GM18520 (cell line): ENCODE measurements around the gene SNTA1.
"Not testable (repeated sequence)": the region's sequence is repeated elsewhere in the genome, so short reads cannot be mapped to it uniquely, and the experiment has no call there.

ENCODE experiments used
- ATAC-seq: cut with Tn5 transposase; IDR thresholded peaks from one replicate; pipeline ENCODE4 v1.9.1; 2021; ENCODE audit not compliant: unreplicated experiment

The SNTA1 gene

GRCh38 chr20:33433465-33434234 is 9.9 kb downstream of the SNTA1 start:
- no peak for ATAC-seq

DNA sequence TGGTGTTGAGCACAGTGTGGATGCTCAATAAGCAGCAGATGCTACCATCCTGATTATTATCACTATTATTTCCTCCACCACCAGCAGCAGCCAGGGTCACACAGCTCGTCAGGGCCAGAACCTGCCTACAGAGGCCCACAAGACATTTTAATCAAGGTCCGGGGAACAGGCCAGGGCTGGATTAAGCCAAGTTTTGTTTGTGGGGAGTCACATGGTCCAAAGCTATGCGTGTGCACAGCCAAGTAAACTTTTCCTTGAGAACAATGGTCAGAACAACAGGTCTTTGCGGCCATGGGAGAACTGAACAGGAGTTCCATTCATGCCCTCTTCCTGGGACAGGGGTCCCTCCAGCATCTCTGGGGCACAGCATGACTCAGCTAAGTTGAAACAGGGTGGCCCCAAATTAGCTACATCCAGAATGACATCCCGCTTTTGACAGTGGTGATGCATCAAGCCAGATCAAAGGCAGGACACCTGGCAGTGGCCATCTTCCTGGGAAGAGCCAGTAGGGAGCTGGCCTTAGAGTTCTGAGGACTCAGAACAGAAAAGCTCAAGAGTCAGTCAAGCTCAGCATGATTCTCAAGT is 11.7 kb downstream of the SNTA1 start:
- no peak for ATAC-seq

- not testable (repeated sequence) for ATAC-seq
Measured at GRCh38 chr20:33423875-33424274, 19.7 kb downstream of the SNTA1 start.

DNA sequence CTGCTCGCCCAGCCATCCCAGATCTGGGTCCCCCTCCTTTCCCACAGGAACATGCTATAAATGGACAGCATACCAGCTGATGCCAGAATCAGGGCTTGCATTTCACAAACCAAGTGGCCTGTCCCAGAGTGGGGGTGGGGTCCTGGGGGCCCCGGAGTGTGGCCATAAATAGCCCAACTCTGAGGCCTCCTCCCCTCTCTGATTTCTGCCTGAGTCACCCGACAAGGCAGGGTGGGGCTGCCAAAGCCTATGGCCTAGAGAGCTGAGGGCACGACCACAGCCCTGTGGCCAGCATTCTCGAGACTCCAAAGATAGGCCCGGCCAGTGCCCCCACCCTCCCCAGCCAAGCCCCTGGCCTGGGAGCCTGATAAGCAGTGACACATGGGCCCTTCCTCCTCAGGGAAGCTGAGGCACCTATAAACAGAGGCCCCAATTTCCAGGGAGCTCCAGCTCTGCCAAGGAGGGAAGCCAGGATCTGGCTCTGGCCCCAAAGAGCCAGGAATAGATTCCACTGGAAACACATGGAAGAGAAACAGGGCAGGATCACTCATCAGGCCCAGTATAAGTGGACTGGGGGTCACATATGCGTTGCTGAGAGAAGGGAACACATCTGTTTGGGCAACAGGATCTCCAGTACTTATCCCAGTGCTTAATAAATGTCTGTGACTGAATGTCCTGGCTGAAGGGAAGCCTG is 20.3 kb downstream of the SNTA1 start:
- no peak for ATAC-seq

GRCh38 chr20:33419140-33419974 is 24.2 kb downstream of the SNTA1 start:
- no peak for ATAC-seq

DNA sequence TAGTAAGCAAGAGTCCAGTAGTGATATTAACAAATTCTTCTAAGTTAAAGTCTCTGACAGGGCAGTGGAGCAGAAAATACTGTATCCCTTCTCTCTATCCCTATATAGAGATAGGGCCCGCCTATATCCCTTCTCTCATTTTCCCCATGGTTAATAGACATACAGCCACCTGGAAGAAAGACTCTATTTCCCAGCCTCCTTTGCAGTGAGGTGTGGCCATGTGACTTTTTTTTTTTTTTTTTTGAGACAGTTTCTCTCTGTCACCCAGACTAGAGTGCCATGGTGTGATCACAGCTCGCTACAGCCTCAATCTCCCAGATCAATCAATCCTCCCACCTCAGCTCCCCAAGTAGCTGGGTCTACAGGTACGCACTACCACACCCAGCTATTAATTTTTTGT is 25.5 kb downstream of the SNTA1 start:
- ATAC-seq = no peak

DNA sequence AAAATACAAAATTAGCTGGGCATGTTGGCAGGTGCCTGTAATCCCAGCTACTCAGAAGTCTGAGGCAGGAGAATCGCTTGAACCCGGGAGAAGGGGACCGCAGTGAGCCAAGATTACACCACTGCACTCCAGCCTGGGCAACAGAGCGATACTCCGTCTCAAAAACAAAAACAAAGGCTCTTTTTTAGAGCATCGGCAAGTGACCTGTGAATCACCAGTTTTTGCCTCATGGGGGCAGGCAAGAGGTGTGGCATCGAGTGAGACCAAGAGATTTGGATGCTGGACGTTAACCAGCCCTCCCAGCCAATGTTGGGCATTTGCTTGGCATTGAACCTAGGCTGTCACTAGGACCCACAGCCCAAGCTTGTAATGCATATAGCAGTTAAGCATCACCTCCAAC is 27.6 kb downstream of the SNTA1 start:
- no peak for ATAC-seq

DNA sequence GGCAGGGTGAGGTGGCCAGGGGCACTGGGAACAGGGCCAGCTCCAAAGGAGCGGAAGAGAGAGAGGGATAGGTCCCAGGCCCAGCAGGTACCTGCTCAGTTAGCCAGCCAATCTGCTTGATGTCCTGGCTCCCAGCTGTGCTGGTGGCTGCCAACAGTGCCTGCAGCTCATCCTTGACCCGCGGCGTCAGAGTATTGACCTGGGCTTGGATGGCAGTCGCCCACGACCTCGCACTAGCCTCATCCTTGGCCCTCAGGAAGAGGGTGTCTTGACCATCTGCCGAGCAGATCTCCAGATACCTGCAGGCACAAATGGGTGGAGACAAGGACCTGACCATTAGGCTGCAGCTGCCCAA is 31.1 kb downstream of the SNTA1 start:
- no peak for ATAC-seq

DNA sequence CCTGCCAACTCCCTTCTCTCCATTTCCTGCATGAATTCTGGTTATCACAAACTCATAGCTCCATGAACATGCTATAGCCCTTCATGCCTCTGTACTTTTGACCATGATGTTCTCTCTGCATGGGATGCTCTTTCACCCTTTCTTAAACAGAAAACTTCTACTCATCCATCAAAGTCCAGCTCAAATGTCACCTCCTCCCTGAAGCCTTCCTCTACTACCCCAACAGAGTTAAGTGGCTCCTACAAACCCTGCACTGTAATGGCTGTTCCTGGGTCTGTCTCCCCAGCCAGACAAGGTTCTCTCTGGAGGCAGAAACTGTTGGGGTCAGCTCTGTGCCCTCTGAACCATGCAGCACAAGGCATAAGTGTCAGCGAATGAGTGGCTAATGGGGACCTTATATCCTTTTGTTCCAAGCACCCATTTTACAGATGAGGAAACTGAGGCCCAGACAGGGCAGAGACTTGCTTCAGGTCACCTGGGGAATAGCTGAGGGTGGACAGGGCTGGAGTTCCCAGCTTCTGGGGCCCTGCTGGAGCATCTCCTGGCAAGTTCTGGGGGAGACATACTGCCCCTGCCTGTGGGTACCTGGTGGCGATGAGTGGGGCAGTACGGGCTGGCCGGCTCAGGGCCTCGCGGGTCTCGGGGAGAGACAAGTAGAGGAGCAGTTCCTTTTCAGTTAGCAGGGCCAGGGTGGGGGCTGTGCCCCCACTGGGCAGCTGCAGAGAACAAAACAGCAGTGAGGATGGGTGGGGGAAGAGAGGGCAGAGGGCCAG is 31.7 kb downstream of the SNTA1 start:
- no peak for ATAC-seq

DNA sequence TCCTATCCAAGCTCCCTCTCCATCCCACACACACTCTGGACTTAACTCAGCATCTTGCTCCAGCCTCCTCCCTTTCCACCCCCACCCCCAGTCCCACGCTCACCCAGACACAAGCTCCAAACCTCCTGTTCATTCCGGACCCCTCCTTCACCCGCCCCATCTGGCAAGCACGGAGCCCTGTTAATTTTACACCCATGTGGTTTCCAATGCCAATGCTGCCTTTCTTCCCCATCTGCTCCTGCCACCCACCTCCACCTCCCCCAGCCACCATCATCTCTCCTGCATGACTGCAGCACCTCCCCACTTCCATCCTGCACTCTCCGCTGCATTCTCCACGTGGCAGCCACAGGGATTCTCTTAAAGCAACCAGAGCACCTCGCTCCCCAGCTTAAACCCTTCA is 32.3 kb downstream of the SNTA1 start:
- no peak for ATAC-seq

GRCh38 chr20:33410081-33410742 is 33.4 kb downstream of the SNTA1 start:
- no peak for ATAC-seq

GRCh38 chr20:33408716-33409654 is 34.6 kb downstream of the SNTA1 start:
- peak; percentile 61 for ATAC-seq

- no peak for ATAC-seq
Measured at GRCh38 chr20:33408313-33408712, 35.2 kb downstream of the SNTA1 start.

- no peak for ATAC-seq
Measured at GRCh38 chr20:33407796-33408195, 35.8 kb downstream of the SNTA1 start.

DNA sequence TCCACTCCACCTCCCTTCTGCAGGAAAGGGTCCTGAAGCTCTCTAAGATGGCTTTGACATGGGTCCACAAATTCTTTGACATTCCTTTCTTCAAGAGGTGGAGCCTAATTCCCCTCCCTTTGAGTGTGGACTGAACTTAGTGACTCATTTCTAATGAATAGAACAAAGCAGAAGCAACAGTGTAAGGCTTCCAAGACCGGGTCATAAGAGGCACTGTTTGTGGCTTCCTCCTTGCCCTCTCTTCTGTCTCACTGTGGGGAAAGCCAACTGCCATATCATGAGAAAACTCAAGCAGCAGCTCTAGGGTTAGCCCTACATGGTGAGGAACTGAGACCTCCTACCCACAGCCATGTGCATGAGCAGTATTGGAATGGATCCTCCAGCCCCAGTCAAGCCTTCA is 36.3 kb downstream of the SNTA1 start:
- no peak for ATAC-seq

DNA sequence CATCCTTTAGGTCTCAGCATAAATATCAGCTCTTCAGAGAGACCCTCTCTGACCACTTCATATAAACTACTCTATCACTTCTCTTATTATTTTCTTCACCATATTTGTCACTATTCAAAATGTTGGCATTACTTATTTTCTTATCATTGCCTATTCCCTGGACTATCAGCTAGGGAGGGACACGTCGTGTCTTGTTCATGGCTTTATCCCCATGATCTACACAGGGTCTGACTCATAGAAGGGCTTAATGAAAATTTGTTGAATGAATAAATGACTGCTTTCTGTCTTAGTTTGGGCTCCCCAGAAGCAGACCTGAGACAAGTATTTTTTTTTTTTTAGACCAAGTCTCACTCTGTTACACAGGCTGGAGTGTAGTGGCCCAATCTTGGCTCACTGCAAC is 39.3 kb downstream of the SNTA1 start:
- ATAC-seq = no peak

DNA sequence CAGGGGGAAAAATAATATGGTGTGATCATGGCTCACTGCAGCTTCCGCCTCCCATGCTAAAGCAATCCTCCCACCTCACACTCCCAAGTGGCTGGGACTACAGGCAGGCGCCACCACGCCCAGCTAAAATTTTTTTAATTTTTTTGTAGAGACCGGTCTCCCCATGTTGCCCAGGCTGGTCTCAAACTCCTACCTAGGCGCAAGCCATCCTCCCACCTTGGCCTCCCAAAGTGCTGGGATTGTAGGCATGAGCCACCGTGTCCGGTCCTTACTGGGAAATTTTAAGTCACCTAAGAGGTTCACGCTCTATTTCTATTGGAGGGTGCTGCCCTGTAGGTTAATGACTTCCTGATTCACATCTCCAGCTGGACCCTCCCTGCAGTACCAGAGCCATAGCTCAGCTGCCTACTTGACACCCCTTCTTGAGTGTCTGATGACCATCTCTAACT is 41.6 kb downstream of the SNTA1 start:
- no peak for ATAC-seq

GRCh38 chr20:33401184-33401920 is 42.2 kb downstream of the SNTA1 start, which contains the start of gene CDK5RAP1:
Gene CDK5RAP1, minus strand, starts transcription at chr20:33401519. Its CDS starts 4,455 bp downstream, at chr20:33397064.
- no peak for ATAC-seq
